B cell (primary cell): Measurements from ENCODE around the gene CLECL1. TPM values are rescaled to one million over a fixed set of nuclear protein-coding genes. Genes with fewer than 3 reads are reported as not detected.
A peak's percentile ranks its signal among the peaks of the same experiment; 100 is the strongest.

ENCODE experiments used
- ATAC-seq: fragments of 200-7000 bp; cut with Tn5 transposase; one replicate; pipeline ENCODE4 v1.10.0; 2021; ENCODE audit warnings: low read depth, mild to moderate bottlenecking, moderate number of reproducible peaks, moderate library complexity
- CTCF ChIA-PET: fragments of 350-600 bp; sonication (Branson Sonifier 250); formaldehyde crosslinking; loops from one replicate; lab custom pipeline; 2021; ENCODE audit warnings: antibody characterized with exemption, inconsistent platforms; lab: Charles Lee
- POLR2A ChIA-PET: fragments of 350-600 bp; sonication (Branson Sonifier 250); formaldehyde crosslinking; loops from one replicate; lab custom pipeline; 2021; ENCODE audit warnings: antibody characterized with exemption; lab: Charles Lee
- DNase-seq: peaks from one replicate; pipeline ENCODE4 v3.0.0; 2013
- H2AFZ ChIP-seq: 2 replicates; pipeline ENCODE4 v1.6.1; 2012; ENCODE audit warnings: mild to moderate bottlenecking, low read depth, low read length; ENCODE audit not compliant: insufficient read depth, poor library complexity, severe bottlenecking
- H3K27ac ChIP-seq, 2 donors: 1 replicate in 1 of 2; 2 replicates in 1 of 2; pipeline ENCODE4 v1.5.1; 2012 to 2013; ENCODE audit warnings: low read length in 2 of 2, mild to moderate bottlenecking in 2 of 2, moderate library complexity in 1 of 2
- H3K27me3 ChIP-seq, 4 experiments: fragments of 200-600 bp in 1 of 4; sonication (generic) in 1 of 4; replicated peaks in 1 of 4; 1 replicate in 2 of 4; 2 replicates in 2 of 4; pipeline versions ENCODE4 v1.6.1 to v1.7.0; 2013 to 2016; ENCODE audit warnings: low read length in 3 of 4, mild to moderate bottlenecking in 2 of 4, mixed read lengths in 1 of 4, moderate library complexity in 1 of 4; ENCODE audit not compliant: insufficient read depth in 4 of 4, control insufficient read depth in 3 of 4; ENCODE audit errors: control extremely low read depth in 1 of 4
- H3K36me3 ChIP-seq, 2 experiments: replicated peaks in 1 of 2; 1 replicate in 1 of 2; 2 replicates in 1 of 2; pipeline versions ENCODE4 v1.6.1 to v1.7.1; 2013; ENCODE audit warnings: low read length in 1 of 2; ENCODE audit not compliant: insufficient read depth in 2 of 2, control insufficient read depth in 1 of 2; ENCODE audit errors: control extremely low read depth in 1 of 2, extremely low read depth in 1 of 2
- H3K4me1 ChIP-seq, 2 donors: fragments of 200-600 bp in 1 of 2; sonication (generic) in 1 of 2; 1 replicate in 1 of 2; 2 replicates in 1 of 2; pipeline versions ENCODE4 v1.5.1 to v1.6.1; 2013 to 2017; ENCODE audit warnings: low read length in 2 of 2; ENCODE audit not compliant: control insufficient read depth in 2 of 2, insufficient read depth in 2 of 2
- H3K4me2 ChIP-seq: replicated peaks from 2 replicates; pipeline ENCODE3; 2012; ENCODE audit warnings: mild to moderate bottlenecking, low read depth, low read length; ENCODE audit not compliant: poor library complexity, severe bottlenecking
- H3K4me3 ChIP-seq, 5 experiments: fragments of 200-600 bp in 1 of 5; sonication (generic) in 1 of 5; 1 replicate in 3 of 5; 2 replicates in 2 of 5; pipeline versions ENCODE4 v1.5.1 to v1.7.0; 2011 to 2016; ENCODE audit warnings: low read length in 4 of 5, mild to moderate bottlenecking in 4 of 5, low read depth in 2 of 5, control low read depth in 1 of 5, moderate library complexity in 1 of 5; ENCODE audit not compliant: insufficient read depth in 1 of 5; ENCODE audit errors: control extremely low read depth in 1 of 5, extremely low read depth in 1 of 5
- H3K79me2 ChIP-seq: fragments of 200-600 bp; sonication (generic); one replicate; pipeline ENCODE4 v1.6.0; 2016; ENCODE audit warnings: low read length; ENCODE audit not compliant: control insufficient read depth, insufficient read depth
- H3K9ac ChIP-seq: fragments of 200-600 bp; sonication (generic); 2 replicates; pipeline ENCODE4 v1.6.1; 2017; ENCODE audit warnings: mild to moderate bottlenecking, low read length, moderate library complexity
- H3K9me3 ChIP-seq, 3 donors: one replicate each; pipeline versions ENCODE4 v1.6.1 to v1.7.1; 2013; ENCODE audit warnings: low read length in 2 of 3; ENCODE audit not compliant: control insufficient read depth in 2 of 3, insufficient read depth in 1 of 3; ENCODE audit errors: control extremely low read depth in 1 of 3
- H4K20me1 ChIP-seq: 2 replicates; pipeline ENCODE4 v1.6.0; 2012; ENCODE audit warnings: mild to moderate bottlenecking, low read length; ENCODE audit not compliant: insufficient read depth, control insufficient read depth, poor library complexity, severe bottlenecking
- H3K27ac Mint-ChIP-seq: one replicate; pipeline ENCODE4 v1.8.0; 2021; ENCODE audit warnings: mixed read lengths
- H3K27me3 Mint-ChIP-seq: one replicate; pipeline ENCODE4 v1.8.0; 2021; ENCODE audit warnings: mixed read lengths
- H3K4me1 Mint-ChIP-seq: one replicate; pipeline ENCODE4 v1.8.0; 2021; ENCODE audit warnings: mixed read lengths
- H3K4me3 Mint-ChIP-seq: one replicate; pipeline ENCODE4 v1.8.0; 2021; ENCODE audit warnings: mixed read lengths
- H3K9me3 Mint-ChIP-seq: one replicate; pipeline ENCODE4 v1.8.0; 2022; ENCODE audit warnings: mixed read lengths; ENCODE audit not compliant: insufficient read depth
- CTCF ChIP-seq: fragments of 200-600 bp; IDR thresholded peaks from one replicate; pipeline ENCODE4 v1.8.0; 2022; ENCODE audit warnings: antibody characterized with exemption, mild to moderate bottlenecking
- EZH2 ChIP-seq: IDR thresholded peaks from 2 replicates; pipeline ENCODE4 v1.6.1; 2012; ENCODE audit warnings: borderline replicate concordance, low read depth, mild to moderate bottlenecking, moderate library complexity, low read length; ENCODE audit not compliant: insufficient read depth, poor library complexity, severe bottlenecking
- WGBS: methylation state at CpG from one replicate; pipeline ENCODE4 v1.1.5; 2013; ENCODE audit warnings: missing lambda C conversion rate; ENCODE audit not compliant: insufficient coverage; 5-methylcytosine and 5-hydroxymethylcytosine counted together
- intact Hi-C: fragments of 100-400 bp; cut with micrococcal nuclease; formaldehyde crosslinking; loops from one replicate; pipeline ENCODE4 v1.10.0; 2022
- polyA plus RNA-seq: library from polyadenylated mRNA; depleted of rRNA; stranded (reverse); fragments of >200 nt; gene quantifications from 2 replicates; pipeline ENCODE4 v1.2.3, GENCODE V29; 2012
- total RNA-seq, 2 donors: library from RNA; stranded (reverse); fragments of 120-200 nt in 1 of 2; gene quantifications; 1 replicate in 1 of 2; 2 replicates in 1 of 2; pipeline versions ENCODE4 v1.2.3 to v1.2.4, GENCODE V29; 2013 to 2022

Gene CLECL1
- total and polyA plus RNA-seq, 2 donors (not counting 1 experiment from before 2014, with no cell fraction given), result 30.7 to 51.4 TPM

GRCh38 chr12:9760120-9760519 is 27.2 kb upstream of the CLECL1 start:
- H3K27ac Mint-ChIP-seq, result peak overlapping the region; percentile 99
- H3K9me3 ChIP-seq, result no peaks in the 10 kb centered on the region
- H3K4me1 ChIP-seq, result peaks cover 57% of the 10 kb centered on the region in 2 donors
- H3K36me3 ChIP-seq, result peaks cover 10 to 17% of the 10 kb centered on the region in 2 experiments
- H4K20me1 ChIP-seq, result peaks cover 48% of the 10 kb centered on the region
- H3K9ac ChIP-seq, result peak overlapping the region; percentile 96
- peaks cover 67% of the 10 kb centered on the region for H3K4me1 Mint-ChIP-seq
- DNase-seq (no peak), ATAC-seq (no peak)
- H3K4me2 ChIP-seq, result peak overlapping the region; percentile 74
- H3K27ac ChIP-seq, result peak overlapping the region; percentile 89 to 93
- ChIA-PET POLR2A (interaction anchor here (0.6 to 1.6 kb wide), 3 partner anchors 10 to 112 kb away, joined by 3 to 8 read pairs (median 6); no protein-coding TSS in a partner anchor), CTCF (interaction anchor here (1.0 to 21.1 kb wide), 7 partner anchors 10 to 47 kb away, joined by 3 to 629 read pairs (median 3); no protein-coding TSS in a partner anchor)
- TF ChIP-seq EZH2 (no peak), CTCF (no peak)
- peak overlapping the region; percentile 46 to 100 (median 75) for H3K4me3 ChIP-seq
- intact Hi-C loops, result loop anchor here (1.0 kb wide), 1 partner anchor 33 kb away; no protein-coding TSS in a partner anchor
- no peaks in the 10 kb centered on the region for H3K27me3 Mint-ChIP-seq
- H3K27me3 ChIP-seq, result no peaks in the 10 kb centered on the region
- peaks cover 59% of the 10 kb centered on the region for H3K79me2 ChIP-seq
- H2AFZ ChIP-seq, result no peak overlapping the region
- WGBS, result no CpG with 5 or more reads among the region's 1 CpG
- peak overlapping the region; percentile 96 for H3K4me3 Mint-ChIP-seq
- H3K9me3 Mint-ChIP-seq, result no peaks in the 10 kb centered on the region

GRCh38 chr12:9759694-9760093 is 26.8 kb upstream of the CLECL1 start:
- intact Hi-C loops, result loop anchor here (1.0 kb wide), 1 partner anchor 34 kb away; no protein-coding TSS in a partner anchor
- no peaks in the 10 kb centered on the region for H3K9me3 Mint-ChIP-seq
- peaks cover 62% of the 10 kb centered on the region for H3K79me2 ChIP-seq
- CTCF ChIA-PET, result interaction anchor here (1.0 to 21.1 kb wide), 6 partner anchors 9 to 48 kb away, joined by 3 to 629 read pairs (median 3); no protein-coding TSS in a partner anchor
- ATAC-seq (no peak), DNase-seq (peak; percentile 37)
- H3K27me3 ChIP-seq, result no peaks in the 10 kb centered on the region
- peak overlapping the region; percentile 74 for H3K4me2 ChIP-seq
- H3K4me3 Mint-ChIP-seq, result peak overlapping the region; percentile 96
- H3K4me1 ChIP-seq, result peaks cover 56 to 58% of the 10 kb centered on the region in 2 donors
- H3K36me3 ChIP-seq, result peaks cover 14 to 21% of the 10 kb centered on the region in 2 experiments
- no peaks in the 10 kb centered on the region for H3K9me3 ChIP-seq
- POLR2A ChIA-PET, result interaction anchor here (0.6 kb wide), 1 partner anchor 89 kb away, joined by 3 read pairs; no protein-coding TSS in a partner anchor
- H3K27ac Mint-ChIP-seq, result peak overlapping the region; percentile 99
- peak overlapping the region; percentile 89 to 93 for H3K27ac ChIP-seq
- WGBS, result no CpG with 5 or more reads among the region's 1 CpG
- peaks cover 63% of the 10 kb centered on the region for H3K4me1 Mint-ChIP-seq
- peak overlapping the region; percentile 96 for H3K9ac ChIP-seq
- H2AFZ ChIP-seq, result no peak overlapping the region
- H3K4me3 ChIP-seq, result peak overlapping the region; percentile 46 to 100 (median 75)
- no peak for TF ChIP-seq CTCF
- TF ChIP-seq EZH2, result no peak
- no peaks in the 10 kb centered on the region for H3K27me3 Mint-ChIP-seq
- peaks cover 52% of the 10 kb centered on the region for H4K20me1 ChIP-seq
